GM19372 (cell line): ENCODE measurements around the gene PRR13.
"Not testable (repeated sequence)": the region's sequence is repeated elsewhere in the genome, so short reads cannot be mapped to it uniquely, and the experiment has no call there.

Source experiments
- ATAC-seq: cut with Tn5 transposase; IDR thresholded peaks from one replicate; pipeline ENCODE4 v1.9.1; 2021; ENCODE audit warnings: mild to moderate bottlenecking, low read depth, moderate library complexity; ENCODE audit not compliant: unreplicated experiment

PRR13 gene

DNA sequence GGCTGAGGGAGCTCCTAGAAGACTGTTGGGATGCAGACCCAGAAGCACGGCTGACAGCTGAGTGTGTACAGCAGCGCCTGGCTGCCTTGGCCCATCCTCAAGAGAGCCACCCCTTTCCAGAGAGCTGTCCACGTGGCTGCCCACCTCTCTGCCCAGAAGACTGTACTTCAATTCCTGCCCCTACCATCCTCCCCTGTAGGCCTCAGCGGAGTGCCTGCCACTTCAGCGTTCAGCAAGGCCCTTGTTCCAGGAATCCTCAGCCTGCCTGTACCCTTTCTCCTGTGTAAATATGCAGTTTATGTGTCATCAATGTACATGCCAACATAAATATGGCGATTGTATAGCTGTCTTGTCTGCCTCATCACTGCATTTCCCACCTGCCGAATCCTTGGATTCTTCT lies 10.3 kb upstream of the PRR13 start:
- ATAC-seq: no peak

GRCh38 chr12:53435326-53435725 lies 6.2 kb upstream of the PRR13 start:
- ATAC-seq: not testable (repeated sequence)

DNA sequence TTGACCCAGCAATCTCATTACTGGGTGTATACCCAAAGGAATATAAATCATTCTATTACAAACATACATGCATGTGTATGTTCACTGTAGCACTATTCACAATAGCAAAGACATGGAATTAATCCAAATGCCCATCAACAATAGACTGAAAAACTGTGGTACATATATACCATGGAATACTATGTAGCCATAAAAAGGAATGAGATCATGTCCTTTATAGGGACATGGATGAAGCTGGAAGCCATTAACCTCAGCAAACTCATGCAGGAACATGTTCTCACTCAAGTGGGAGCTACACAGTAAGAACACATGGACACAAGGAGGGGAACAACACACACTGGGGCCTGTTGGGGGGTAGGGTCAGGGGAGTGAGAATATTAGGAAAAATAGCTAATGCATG lies 2.0 kb upstream of the PRR13 start:
- not testable (repeated sequence) for ATAC-seq

DNA sequence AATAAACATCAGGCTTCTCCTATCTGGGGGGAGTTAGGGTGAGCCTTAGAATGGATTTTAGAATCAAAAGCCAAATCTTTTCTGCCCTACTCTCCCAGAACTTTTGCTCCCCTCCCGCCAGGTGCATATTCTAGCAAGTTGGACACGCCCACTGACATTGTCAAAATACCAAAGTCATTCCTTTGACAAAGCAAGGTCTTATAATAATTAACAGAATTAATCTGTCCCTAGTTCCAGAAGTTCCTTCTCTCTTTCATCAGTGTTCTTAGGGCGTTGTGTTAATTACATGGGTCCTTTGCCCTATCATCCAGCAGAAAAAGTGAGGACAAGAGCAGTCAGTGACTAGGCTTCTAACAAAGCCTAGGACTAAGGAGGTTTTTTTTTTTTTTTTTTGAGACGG lies 2.4 kb downstream of the PRR13 start:
- ATAC-seq: no peak

DNA sequence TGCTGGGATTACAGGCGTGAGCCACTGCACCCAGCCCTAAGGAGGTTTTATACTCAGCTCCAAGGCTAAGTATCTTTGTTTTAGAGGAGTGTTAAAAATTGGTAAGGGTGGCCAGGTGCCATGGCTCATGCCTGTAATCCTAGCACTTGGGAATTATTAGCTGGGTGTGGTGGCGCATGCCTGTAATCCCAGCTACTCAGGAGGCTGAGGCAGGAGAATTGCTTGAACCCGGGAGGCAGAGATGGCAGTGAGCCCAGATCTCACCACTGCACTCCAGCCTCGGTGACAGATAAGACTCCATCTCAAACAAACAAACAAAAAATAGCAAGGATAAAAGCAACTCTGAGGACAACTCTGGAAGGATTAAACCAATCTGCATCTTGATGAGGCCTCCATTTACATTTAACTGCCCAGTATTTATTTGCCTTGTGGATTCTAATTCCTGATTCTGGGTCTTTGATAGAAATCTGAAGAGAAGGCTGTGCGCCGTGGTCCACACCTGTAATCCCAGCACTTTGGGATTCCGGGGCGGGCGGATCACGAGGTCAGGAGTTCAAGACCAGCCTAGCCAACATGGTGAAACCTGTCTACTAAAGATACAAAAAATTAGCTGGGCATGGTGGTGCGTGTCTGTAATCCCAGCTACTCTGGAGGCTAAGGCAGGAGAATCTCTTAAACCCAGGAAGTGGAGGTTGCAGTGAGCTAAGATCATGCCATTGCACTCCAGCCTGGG lies 3.2 kb downstream of the PRR13 start:
- ATAC-seq: not testable (repeated sequence)

- ATAC-seq: no peak
These were observed 9.4 kb downstream of the PRR13 start for GRCh38 chr12:53450936-53451335.

DNA sequence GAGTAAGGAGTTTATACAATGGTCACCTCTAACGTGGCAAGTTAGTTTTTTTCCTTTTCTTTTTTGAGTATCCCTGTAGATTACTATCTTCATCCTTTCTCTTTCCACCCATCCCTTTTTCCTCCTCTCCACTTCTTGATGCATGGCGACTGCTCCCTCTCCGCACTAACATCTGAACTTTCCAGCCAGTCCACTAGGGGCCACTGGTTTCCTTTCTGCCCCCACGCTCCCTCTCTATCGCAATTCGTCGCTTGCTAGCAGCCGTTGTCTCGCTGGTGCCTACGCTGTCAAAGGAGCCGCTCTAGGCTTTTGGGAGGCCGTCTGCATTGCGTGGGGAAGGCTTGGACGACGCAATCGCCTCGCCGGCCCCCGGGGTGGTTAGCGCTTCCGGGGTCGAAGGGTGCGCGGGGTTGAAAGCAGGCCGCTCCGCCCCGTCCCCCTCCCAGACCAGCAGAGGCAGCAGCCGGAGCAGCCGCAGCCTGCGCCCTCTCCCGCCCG lies 10.2 kb downstream of the PRR13 start, which contains the start of gene PCBP2:
Gene PCBP2, plus strand, starts transcription at position 442 of the 498 bp plus-strand sequence. CDS start 2,699 bp downstream, outside the sequence.
- ATAC-seq: peak; percentile 96

DNA sequence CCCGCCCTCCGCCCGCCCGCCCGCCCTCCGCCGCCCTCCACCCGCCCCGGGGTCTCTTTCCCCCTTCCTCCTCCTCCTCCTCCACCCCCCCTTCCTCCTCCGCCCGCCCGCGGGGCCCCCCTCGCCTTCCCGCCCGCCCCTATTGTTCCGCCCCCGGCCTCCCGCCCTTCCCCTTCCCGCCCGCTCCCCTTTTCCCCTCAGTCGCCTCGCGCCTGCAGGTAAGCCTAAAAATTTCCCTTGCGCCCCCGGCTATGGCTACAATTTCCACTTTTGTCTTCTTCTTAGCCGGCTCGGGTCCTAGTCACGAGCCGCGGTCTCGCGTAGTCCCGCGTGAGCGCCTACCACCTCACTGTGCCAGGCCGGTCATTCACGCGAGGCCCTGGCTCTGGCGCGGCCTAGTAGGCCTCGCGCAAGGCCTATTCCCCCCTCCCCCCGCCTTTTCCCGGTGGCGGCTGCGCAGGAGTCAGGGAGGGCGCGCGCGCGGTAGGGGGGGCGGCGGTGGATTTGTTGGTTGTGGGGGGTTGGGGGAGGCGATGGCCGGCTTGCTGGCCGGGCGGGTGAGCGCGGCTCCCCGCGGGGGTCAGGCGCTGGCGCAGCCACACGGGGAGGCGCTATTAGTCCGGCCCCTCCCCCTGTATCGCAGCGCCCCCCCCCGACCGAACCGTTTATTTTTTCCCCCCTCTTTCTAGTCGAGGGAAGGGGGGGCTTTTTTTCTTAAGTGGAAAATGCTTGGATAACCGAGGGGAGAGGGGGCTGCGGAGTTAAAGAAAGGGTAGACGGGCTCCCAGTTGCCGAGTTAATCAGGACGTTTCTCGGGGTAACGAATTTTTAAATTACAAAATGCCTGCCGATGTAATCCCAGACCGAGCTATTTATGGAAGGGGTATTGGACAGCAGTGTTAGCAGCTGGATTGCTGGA lies 10.9 kb downstream of the PRR13 start:
- no peak for ATAC-seq

- no peak for ATAC-seq
These were observed 12.6 kb downstream of the PRR13 start for GRCh38 chr12:53453953-53454640.

DNA sequence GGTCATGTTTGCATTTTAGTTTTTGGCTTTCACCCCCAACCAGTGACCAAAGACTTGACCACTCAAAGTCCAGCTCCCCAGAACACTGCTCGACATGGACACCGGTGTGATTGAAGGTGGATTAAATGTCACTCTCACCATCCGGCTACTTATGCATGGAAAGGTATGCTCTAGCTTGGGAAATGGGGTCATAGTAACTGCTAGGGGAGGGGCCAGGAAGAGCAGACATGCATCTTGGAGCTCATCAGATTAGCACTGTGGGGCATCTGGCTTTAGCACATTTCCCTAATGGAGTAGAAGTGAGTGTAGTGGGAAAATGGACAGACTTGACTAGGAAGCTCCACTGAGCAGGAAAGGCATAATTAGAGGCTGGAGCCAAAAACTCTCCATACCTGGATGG lies 13.2 kb downstream of the PRR13 start:
- no peak for ATAC-seq

DNA sequence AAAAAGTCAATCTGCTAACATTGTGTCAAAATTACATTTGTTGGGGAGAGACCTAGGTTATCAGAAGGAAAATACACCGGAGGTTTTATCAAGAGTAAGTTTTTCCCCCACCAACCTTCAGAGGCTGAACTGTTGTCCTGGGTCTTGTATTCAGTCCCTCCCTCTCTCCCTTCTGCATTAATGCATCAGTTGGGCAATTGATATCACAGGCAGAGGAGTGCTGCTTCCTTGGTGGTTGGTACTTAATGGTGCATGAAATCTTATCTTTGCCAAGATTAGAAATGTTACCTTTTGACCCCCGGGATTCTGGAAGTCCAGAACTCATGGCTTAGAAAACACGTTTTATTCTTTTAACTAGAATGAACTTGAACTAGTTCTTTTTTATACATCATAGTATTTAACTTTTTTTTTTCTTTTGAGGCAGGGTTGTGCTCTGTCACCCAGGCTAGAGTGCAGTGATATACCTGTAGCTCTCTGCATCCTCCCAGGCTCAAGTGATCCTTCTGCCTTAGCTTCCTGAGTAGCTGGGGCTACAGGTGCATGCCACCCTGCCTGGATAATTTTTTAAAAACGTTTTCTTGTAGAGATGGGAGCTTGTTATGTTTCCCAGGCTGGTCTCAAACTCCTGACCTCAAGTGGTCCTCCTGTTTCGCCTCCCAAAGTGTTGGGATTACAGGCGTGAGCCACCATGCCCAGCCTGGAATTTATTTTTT lies 15.3 kb downstream of the PRR13 start:
- ATAC-seq: no peak

GRCh38 chr12:53459097-53459496 lies 17.6 kb downstream of the PRR13 start:
- no peak for ATAC-seq

GRCh38 chr12:53461059-53461458 lies 19.5 kb downstream of the PRR13 start:
- no peak for ATAC-seq

GRCh38 chr12:53461591-53461990 lies 20.1 kb downstream of the PRR13 start:
- no peak for ATAC-seq

DNA sequence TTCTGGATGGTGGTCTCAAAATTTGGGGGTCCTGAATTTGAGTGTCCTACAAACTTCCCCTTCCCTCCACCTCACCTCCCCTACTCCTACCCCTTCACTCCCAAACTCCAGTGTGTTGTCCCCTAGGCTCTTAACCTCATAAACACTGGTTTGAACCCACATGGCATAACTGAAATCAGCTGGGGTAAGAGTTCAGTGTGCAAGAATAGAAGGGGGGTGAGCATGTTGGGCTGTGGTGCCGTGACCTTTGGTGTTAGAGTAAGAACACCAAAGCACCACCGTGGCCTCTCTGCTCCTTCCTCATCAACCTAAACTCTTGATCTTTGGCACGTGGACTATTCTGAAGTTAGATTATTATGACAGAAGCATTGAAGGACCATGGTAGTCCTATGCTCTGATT lies 21.4 kb downstream of the PRR13 start:
- no peak for ATAC-seq

DNA sequence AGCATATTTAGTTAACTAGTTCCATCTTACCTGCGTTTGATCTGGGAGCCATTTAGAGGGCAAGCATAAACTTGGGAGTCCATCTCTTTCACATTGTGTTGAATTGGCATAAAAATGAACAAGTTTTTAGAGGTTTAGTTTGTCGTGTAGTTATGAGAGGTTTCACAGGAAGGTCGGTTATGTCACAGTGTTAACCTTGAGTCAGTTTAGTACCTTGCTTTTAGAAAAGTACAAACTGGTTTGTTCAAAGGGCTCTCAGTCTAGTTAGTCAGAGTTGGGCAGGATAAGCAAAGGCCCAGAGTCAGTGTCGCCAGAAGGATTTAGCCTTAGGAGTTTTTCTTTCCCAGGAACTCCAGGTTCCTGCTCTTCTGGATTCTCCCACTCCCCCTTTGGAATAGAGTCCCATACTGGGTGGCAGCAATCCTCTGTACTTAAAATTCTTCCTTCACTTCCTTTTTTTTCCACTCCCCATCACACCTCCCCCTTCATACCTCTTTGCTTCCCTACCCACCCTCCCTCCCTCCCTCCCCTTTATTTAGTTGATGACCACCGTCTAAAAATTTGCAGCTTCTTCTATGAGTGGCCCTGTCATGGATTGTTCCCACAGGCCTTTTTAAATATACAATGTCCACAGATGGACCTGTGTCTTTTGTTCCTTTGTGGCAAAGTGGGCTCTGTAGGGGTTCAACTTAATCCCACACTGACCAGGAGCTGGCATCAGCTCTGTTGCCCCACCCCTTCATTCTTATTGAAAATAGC lies 22.4 kb downstream of the PRR13 start:
- ATAC-seq: no peak

DNA sequence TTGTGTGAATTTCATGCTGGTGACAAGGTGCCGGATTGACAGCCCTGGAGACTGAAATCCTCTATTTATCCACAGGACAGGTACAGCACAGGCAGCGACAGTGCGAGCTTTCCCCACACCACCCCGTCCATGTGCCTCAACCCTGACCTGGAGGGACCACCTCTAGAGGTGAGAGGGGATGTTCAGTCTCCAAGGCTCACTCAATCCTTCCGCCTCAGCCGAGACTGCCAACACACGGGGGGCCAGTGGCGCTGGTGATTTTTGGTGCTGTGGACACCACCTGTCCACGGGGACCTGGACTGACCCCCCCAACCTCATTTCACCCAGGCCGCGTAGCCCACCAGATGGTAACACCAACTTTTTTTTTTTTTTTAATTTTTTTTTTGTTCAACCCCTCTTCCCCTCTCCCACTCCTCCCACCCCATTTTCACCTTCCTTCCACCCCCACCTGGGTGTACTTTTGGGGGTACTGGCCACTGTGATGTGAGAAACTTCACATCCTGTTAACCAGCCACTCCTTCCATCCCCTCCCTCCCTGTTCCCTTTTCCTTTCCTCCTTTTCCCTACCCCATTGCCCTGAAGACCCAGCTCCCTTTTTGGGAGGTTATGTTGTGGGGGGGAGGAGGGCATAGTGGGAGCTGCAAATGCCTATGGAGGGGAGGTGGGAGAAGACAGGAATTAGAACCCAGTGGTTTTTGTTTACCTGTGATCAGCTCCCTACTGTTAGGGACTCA lies 23.3 kb downstream of the PRR13 start:
- no peak for ATAC-seq

- no peak for ATAC-seq
These were observed 24.1 kb downstream of the PRR13 start for GRCh38 chr12:53465679-53466078.

DNA sequence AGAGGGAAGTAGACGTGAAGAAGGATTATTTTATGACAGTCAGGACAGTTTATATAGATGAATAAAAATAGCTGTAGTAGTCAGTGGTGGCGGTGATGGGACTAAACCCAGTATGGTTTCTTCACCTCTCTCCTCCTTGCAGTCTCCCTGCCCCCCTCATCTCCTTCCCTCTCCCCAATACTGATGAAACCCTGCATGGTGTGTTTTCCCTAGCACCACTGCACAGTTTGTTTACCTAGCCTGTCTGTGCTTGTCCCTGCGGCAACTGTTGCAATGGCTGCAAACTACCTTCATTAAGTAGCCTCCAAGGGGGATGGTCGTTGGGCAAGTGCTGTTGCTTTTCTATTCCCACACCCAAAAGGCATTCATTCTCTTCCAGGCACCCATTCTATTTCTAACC lies 25.1 kb downstream of the PRR13 start:
- no peak for ATAC-seq
